ENCODE data around the gene FAT2. TPM values are rescaled to one million over a fixed set of nuclear protein-coding genes. Genes with fewer than 3 reads are reported as not detected.
"Not testable (repeated sequence)": the region's sequence is repeated elsewhere in the genome, so short reads cannot be mapped to it uniquely, and the experiment has no call there.

The FAT2 gene
- total RNA-seq, 2 experiments from 2014 or later = not detected

DNA sequence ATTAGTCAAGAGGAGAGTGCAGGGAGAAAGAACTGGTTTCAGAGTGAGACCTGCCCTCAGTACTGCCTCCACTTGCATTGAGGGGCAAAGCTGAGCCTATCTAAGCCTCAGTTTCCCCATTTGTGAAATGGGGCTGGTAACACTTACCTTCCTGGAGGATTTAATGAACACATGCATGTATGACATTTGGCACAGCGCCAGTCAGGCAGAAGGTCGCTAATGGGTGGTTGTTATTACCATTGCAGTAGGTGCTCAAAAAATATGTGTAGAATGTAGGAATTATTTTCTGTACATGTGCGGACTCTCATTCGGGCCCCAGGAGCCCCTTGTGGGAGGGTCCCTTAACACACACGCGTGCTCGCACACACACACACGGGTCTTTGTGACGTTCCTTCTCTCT lies 10.9 kb downstream of the FAT2 start:
- Mint-ChIP-seq H3K36me3 (no peaks in the 10 kb centered on the region), H3K27me3 (no peaks in the 10 kb centered on the region), H3K4me1 (peaks cover 13% of the 10 kb centered on the region), H3K4me3 (no peak overlapping the region), H3K27ac (no peak overlapping the region), H3K9me3 (no peaks in the 10 kb centered on the region)
- DNase-seq = no peak

DNA sequence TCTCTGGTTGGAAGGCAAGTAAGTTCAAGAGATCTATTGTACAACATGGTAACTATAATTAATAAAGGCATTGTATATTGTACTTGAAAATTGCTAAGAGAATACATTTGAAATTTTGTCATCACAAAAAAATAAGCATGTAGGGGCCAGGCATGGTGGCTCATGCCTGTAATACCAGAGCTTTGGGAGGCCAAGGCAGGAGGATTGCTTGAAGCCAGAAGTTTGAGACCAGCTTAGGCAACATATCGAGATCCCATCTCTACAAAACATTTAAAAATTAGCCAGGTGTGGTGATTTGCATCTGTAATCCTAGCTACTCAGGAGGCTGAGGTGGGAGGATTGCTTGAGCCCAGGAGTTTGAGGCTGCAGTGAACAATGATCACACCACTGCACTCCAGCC lies 12.0 kb downstream of the FAT2 start:
- not testable (repeated sequence) for H3K9me3 Mint-ChIP-seq, DNase-seq, H3K27me3 Mint-ChIP-seq, H3K27ac Mint-ChIP-seq, H3K36me3 Mint-ChIP-seq, H3K4me3 Mint-ChIP-seq
- H3K4me1 Mint-ChIP-seq = peaks cover 13% of the 10 kb centered on the region

DNA sequence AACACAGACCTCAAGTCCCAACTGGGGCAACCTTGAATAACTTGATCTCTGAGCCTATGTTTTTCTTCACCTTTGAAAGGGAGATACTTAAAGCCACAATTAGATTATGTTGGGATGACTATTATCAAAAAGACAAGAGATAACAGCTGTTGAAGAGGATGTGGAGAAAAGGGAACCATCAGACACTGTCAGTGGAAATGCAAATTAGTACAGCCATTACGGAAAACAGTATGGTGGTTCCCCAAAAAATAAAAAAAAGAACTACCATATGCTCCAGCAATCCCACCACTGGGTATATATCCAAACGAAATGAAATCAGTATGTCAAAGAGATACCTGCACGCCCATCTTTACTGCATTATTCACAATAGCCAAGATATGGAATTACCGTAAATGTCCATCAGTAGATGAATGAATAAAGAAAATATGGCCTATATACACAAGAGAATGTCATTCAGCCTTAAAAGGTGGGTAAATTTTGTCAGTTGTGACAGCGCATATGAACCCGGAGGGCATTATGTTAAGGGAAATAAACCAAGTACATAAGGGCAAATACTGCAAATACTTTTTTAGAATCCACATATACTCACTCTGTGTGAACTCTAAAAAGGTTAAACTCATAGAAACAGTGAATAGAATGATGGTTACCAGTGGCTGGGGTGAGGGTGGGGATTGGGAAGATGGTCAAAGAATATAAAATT lies 12.7 kb downstream of the FAT2 start:
- Mint-ChIP-seq H3K4me1 (peaks cover 13% of the 10 kb centered on the region), H3K27ac (no peak overlapping the region), H3K4me3 (no peak overlapping the region), H3K36me3 (no peaks in the 10 kb centered on the region), H3K9me3 (no peaks in the 10 kb centered on the region), H3K27me3 (no peaks in the 10 kb centered on the region)
- no peak for DNase-seq

DNA sequence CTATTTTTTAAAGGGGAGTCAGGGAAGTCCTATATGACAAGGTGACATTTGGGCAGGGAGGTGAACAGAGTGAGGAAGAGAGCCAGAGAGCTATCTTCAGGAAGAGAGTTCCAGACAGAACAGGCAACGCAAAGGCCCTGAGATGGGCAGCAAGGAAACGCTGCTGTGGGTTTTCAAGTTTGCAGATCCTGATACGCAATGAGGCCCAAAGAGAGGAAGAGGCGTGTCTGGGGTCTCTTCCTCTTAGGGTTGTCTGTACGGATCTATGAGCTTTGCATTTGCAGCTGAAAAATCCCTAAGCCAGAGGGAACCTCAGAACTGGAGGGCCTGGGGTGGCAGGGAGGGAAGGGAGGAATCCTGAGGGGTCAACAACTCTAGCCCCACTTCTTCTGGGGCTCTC lies 13.6 kb downstream of the FAT2 start:
- Mint-ChIP-seq H3K27me3 (no peaks in the 10 kb centered on the region), H3K36me3 (no peaks in the 10 kb centered on the region), H3K4me1 (peaks cover 13% of the 10 kb centered on the region), H3K4me3 (no peak overlapping the region), H3K9me3 (no peaks in the 10 kb centered on the region), H3K27ac (peak overlapping the region; percentile 10)
- DNase-seq = no peak

DNA sequence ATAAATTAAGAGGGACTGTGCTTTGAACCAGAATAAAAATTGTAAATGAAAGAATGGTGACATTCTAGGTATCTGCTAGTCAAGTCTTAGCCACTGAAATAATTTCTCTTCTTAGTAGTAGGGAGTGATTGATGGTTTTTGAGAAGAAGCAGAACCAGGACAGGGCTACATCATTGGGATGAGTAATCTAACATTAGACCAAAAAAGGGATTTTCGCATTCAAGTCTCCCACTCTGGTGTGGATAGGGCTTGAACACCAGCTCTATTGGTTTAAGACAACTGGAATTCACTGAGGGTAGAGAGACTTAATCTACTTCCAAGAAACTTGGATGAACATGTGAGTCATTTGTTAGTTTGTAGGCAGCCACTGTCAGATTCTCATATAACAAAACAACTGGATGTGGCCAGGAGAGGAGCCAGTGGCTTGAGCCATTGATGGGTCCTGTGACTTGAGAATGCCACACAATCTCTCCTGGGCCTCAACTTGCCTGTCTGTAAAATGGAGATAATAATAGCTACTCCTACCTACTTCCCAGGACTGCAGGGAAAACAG lies 16.6 kb downstream of the FAT2 start:
- Mint-ChIP-seq H3K27ac (no peak overlapping the region), H3K4me1 (peaks cover 13% of the 10 kb centered on the region), H3K4me3 (no peak overlapping the region), H3K27me3 (no peaks in the 10 kb centered on the region), H3K36me3 (no peaks in the 10 kb centered on the region), H3K9me3 (no peaks in the 10 kb centered on the region)
- no peak for DNase-seq

DNA sequence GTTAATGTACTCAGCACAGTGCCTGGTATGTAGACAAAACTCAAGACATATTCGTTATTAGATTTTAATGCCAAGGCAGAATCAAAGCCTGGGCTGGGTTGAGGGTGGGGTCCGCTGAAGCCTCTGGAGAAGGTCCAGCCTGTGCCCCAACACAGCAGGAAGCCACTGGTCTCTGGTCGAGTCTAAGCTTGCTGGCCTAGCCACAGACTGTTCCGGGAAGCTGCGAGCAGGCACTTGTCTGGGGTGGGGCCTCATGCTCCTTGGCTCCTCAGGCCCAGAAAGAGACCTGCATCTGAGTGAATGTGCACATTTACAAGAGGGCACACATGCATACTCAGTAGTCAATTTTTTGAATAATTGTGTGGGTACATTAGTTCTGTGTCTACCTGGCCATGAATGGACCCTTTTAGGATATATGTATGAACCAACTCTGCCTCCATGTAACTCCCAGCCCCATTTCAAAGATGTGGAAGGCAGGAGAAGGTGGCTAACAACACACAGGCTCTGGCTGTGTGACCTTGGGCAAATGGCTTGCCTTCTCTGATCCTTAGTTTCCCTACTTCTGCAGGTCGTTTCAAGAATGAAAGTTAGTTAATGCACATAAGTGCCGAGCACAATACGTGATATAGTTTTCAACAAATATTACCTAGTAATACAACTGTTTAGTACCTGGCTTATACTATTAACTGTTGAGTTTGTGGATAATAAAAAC lies 18.3 kb downstream of the FAT2 start:
- H3K4me1 Mint-ChIP-seq = peaks cover 12% of the 10 kb centered on the region
- no peak overlapping the region for H3K27ac Mint-ChIP-seq
- H3K36me3 Mint-ChIP-seq = no peaks in the 10 kb centered on the region
- no peaks in the 10 kb centered on the region for H3K27me3 Mint-ChIP-seq
- DNase-seq = no peak
- H3K4me3 Mint-ChIP-seq = no peak overlapping the region
- no peaks in the 10 kb centered on the region for H3K9me3 Mint-ChIP-seq

DNA sequence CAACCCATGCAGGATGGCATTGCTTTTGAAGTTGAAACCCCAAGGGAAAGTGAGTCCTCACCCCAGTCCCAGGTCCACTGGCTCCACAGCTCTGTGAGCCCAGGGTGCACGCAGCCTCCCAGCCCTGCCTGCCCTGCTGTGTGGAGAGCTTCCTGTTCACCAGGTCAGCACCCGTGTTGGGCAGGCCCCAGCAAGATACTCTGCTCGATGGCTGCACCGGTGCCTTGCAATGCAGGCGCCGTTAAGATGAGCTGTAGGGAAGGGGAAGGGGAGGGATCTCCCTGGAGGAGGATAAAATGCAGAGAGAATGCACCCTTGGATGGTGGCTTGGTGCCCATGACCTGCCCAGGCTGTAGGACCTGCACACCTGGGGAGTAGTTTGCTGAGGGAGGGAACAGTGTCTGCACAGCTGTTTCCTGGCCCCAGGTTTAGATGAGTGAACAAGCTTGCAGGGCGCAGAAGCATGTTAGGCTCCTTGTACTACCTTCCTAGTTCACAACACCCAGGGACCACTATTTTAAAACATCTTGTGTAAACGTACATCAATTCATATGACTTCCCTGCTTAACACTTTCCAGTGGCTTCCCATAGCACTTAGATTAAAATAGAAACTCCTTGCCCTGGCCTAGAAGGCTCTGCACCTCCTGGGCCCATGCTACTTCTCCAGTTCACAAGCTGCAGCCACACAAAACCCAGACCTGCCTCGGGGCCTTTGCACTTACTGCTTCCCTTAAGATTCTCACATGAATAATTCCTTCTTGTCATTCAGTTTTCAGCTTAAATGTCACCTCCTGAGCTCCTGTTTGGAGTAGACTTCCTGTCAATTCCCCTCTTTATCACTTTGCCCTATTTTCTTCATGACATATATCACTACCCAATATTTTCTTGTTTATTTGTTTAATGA lies 19.6 kb downstream of the FAT2 start:
- no peak for DNase-seq
- Mint-ChIP-seq H3K4me3 (no peak overlapping the region), H3K27ac (no peak overlapping the region), H3K9me3 (no peaks in the 10 kb centered on the region), H3K4me1 (peaks cover 3% of the 10 kb centered on the region), H3K36me3 (no peaks in the 10 kb centered on the region), H3K27me3 (no peaks in the 10 kb centered on the region)

DNA sequence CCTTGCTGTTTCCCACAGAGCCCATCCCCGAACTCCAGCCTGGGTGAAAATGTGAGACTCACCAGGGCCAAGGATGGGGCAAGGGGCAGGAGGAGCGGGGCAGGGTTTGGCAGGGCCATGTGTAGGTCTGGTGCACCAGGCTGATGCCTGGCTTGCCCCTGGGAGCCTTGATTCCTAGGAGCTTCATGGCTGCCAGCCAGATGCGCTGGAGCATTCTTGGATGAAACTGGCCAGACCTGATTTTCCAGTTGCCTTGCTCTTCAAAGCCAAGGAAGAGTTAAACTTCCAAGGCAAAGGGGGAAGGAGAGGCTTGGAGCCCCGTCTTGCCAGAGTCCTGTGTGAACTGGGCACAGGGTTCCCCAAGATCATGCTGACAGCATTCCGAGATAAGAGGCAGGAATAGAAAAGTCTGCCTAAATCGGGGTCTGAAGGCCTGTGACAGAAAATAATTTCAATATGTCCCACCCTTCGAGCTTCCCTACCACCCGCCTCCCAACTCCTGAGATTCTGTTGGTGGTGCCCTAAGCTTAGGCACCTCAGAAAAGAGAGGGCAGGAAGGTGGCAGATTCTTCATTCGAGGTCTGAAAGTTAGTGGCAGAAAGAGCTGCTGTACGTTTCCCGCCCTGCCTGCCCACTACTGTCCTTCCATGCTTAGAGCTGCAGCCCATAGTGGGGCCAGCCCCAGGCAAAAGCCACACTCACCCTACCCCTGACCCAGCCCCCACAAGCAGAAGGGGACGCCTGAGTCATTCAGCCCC lies 20.4 kb downstream of the FAT2 start:
- no peaks in the 10 kb centered on the region for H3K27me3 Mint-ChIP-seq
- no peaks in the 10 kb centered on the region for H3K36me3 Mint-ChIP-seq
- H3K4me1 Mint-ChIP-seq = peaks cover 3% of the 10 kb centered on the region
- H3K27ac Mint-ChIP-seq = no peak overlapping the region
- no peak for DNase-seq
- no peak overlapping the region for H3K4me3 Mint-ChIP-seq
- no peaks in the 10 kb centered on the region for H3K9me3 Mint-ChIP-seq

- Mint-ChIP-seq H3K27me3 (no peaks in the 10 kb centered on the region), H3K4me3 (no peak overlapping the region), H3K27ac (no peak overlapping the region), H3K4me1 (peaks cover 3% of the 10 kb centered on the region), H3K36me3 (no peaks in the 10 kb centered on the region), H3K9me3 (no peaks in the 10 kb centered on the region)
- no peak for DNase-seq
These were observed 21.1 kb downstream of the FAT2 start for GRCh38 chr5:151570058-151570457.

- H3K4me1 Mint-ChIP-seq = peaks cover 3% of the 10 kb centered on the region
- H3K36me3 Mint-ChIP-seq = no peaks in the 10 kb centered on the region
- peak; percentile 6 for DNase-seq
- H3K9me3 Mint-ChIP-seq = no peaks in the 10 kb centered on the region
- no peaks in the 10 kb centered on the region for H3K27me3 Mint-ChIP-seq
- no peak overlapping the region for H3K4me3 Mint-ChIP-seq
- H3K27ac Mint-ChIP-seq = no peak overlapping the region
These were observed 21.7 kb downstream of the FAT2 start for GRCh38 chr5:151569132-151570046.

GRCh38 chr5:151568036-151568435 lies 23.1 kb downstream of the FAT2 start:
- peaks cover 3% of the 10 kb centered on the region for H3K4me1 Mint-ChIP-seq
- no peaks in the 10 kb centered on the region for H3K27me3 Mint-ChIP-seq
- no peaks in the 10 kb centered on the region for H3K9me3 Mint-ChIP-seq
- H3K27ac Mint-ChIP-seq = no peak overlapping the region
- no peak for DNase-seq
- H3K36me3 Mint-ChIP-seq = no peaks in the 10 kb centered on the region
- no peak overlapping the region for H3K4me3 Mint-ChIP-seq

GRCh38 chr5:151565971-151566370 lies 25.2 kb downstream of the FAT2 start:
- H3K27ac Mint-ChIP-seq = no peak overlapping the region
- H3K4me3 Mint-ChIP-seq = no peak overlapping the region
- H3K36me3 Mint-ChIP-seq = no peaks in the 10 kb centered on the region
- H3K4me1 Mint-ChIP-seq = peaks cover 3% of the 10 kb centered on the region
- peaks cover 3% of the 10 kb centered on the region for H3K27me3 Mint-ChIP-seq
- no peak for DNase-seq
- H3K9me3 Mint-ChIP-seq = no peaks in the 10 kb centered on the region

DNA sequence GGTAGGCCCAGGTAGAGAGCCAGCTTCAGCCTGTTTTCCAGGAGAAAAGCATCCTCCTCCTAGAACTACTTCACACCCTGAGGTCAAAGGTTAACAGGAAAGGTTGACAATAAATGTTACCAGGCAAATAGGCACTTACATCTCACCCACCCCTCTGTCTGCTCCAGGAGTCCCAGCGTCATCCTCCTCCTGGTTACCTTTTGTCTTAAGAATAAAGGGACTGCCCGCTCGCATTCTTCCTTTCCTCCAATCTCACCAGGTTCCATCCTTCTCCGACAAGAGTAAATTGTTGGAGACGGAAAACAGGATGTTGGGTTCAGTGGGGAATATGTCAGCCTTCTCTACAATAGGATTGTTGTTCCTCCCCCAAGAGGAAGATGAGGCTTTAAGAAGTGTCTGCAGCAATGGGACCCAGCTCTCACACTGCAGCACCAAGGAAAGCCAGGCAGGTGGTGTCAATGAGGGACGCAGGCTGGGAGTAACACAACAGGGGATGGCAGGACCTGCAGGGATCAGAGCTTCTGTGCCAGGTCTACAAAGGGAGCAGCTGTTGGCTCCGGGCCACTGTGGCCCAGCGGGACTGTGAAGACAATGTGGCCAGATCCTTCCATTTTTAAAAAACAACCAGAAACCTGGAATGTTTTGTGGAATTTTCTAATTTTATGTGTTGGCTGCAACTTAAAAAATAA lies 29.0 kb downstream of the FAT2 start:
- no peaks in the 10 kb centered on the region for H3K9me3 Mint-ChIP-seq
- no peak overlapping the region for H3K27ac Mint-ChIP-seq
- no peaks in the 10 kb centered on the region for H3K36me3 Mint-ChIP-seq
- no peaks in the 10 kb centered on the region for H3K4me1 Mint-ChIP-seq
- peaks cover 3% of the 10 kb centered on the region for H3K27me3 Mint-ChIP-seq
- DNase-seq = no peak
- no peak overlapping the region for H3K4me3 Mint-ChIP-seq

Measured in activated naive CD8-positive, alpha-beta T cell treated with anti-CD3 and anti-CD28 coated beads for 36 hours (primary cell).